AG09319 (cell line): Measurements from ENCODE around the gene CCSAP.
"Not testable (repeated sequence)": the region's sequence is repeated elsewhere in the genome, so short reads cannot be mapped to it uniquely, and the experiment has no call there.

Experiments
- DNase-seq: peaks from one replicate; pipeline ENCODE4 v3.0.0-alpha.2; 2010; ENCODE audit warnings: low read depth; ENCODE audit errors: extremely low read depth
- CTCF ChIP-seq: IDR thresholded peaks from 2 replicates; pipeline ENCODE4 v1.5.1; 2011; ENCODE audit warnings: low read depth, mild to moderate bottlenecking, inconsistent platforms, low read length, moderate library complexity

The CCSAP gene

GRCh38 chr1:229334716-229335115, 8.1 kb downstream of the CCSAP start:
- no peak for DNase-seq
- no peak for TF ChIP-seq CTCF

- TF ChIP-seq CTCF: no peak
- no peak for DNase-seq
These were observed 8.6 kb downstream of the CCSAP start for GRCh38 chr1:229334269-229334668.

GRCh38 chr1:229328598-229329362, 14.1 kb downstream of the CCSAP start:
- no peak for DNase-seq
- no peak for TF ChIP-seq CTCF

- DNase-seq: not testable (repeated sequence)
These were observed 15.1 kb downstream of the CCSAP start for GRCh38 chr1:229327765-229328164.

- no peak for DNase-seq
- TF ChIP-seq CTCF: no peak
These were observed 16.2 kb downstream of the CCSAP start for GRCh38 chr1:229326601-229327000.

GRCh38 chr1:229325853-229326487, 16.9 kb downstream of the CCSAP start:
- TF ChIP-seq CTCF: no peak
- no peak for DNase-seq

GRCh38 chr1:229325401-229325800, 17.4 kb downstream of the CCSAP start:
- TF ChIP-seq CTCF: no peak
- DNase-seq: no peak
